Glutamatergic neuron (in vitro differentiated cells): ENCODE results near the gene ACVR1C. TPM values are rescaled to one million over a fixed set of nuclear protein-coding genes. Genes with fewer than 3 reads are reported as not detected.
A peak's percentile ranks its signal among the peaks of the same experiment; 100 is the strongest.

Experiments used
- DNase-seq: peaks from one replicate; pipeline ENCODE4 v3.0.0; 2022
- H3K27ac Mint-ChIP-seq: one replicate; pipeline ENCODE4 v1.8.0; 2020; ENCODE audit warnings: mild to moderate bottlenecking, mixed read lengths, inconsistent platforms; ENCODE audit not compliant: unreplicated experiment
- H3K27me3 Mint-ChIP-seq: one replicate; pipeline ENCODE4 v1.8.0; 2020; ENCODE audit warnings: mild to moderate bottlenecking, moderate library complexity, mixed read lengths, inconsistent platforms; ENCODE audit not compliant: unreplicated experiment
- H3K36me3 Mint-ChIP-seq: one replicate; pipeline ENCODE4 v1.8.0; 2020; ENCODE audit warnings: mild to moderate bottlenecking, mixed read lengths, inconsistent platforms; ENCODE audit not compliant: unreplicated experiment
- H3K4me1 Mint-ChIP-seq: one replicate; pipeline ENCODE4 v1.8.0; 2020; ENCODE audit warnings: mild to moderate bottlenecking, low read depth, mixed read lengths, inconsistent platforms; ENCODE audit not compliant: unreplicated experiment
- H3K4me3 Mint-ChIP-seq: one replicate; pipeline ENCODE4 v1.8.0; 2020; ENCODE audit warnings: mild to moderate bottlenecking, mixed read lengths, inconsistent platforms; ENCODE audit not compliant: unreplicated experiment
- H3K9me3 Mint-ChIP-seq: one replicate; pipeline ENCODE4 v1.8.0; 2020; ENCODE audit warnings: mild to moderate bottlenecking, moderate library complexity, mixed read lengths, inconsistent platforms; ENCODE audit not compliant: unreplicated experiment
- total RNA-seq: library from RNA; stranded (reverse); fragmentation: NEBNext Ultra II Directional; extraction: Animal tissue kit (Norgen Biotek cat#: 25700); gene quantifications from one replicate; pipeline ENCODE4 v1.2.1, GENCODE V29; 2021; ENCODE audit not compliant: unreplicated experiment
- TF ChIP-seq, protein P1 (sequence below): fragments of 200-600 bp; sonication (generic); IDR thresholded peaks from one replicate; pipeline ENCODE4 v1.5.0; 2021; ENCODE audit not compliant: partially characterized antibody, unreplicated experiment

Gene ACVR1C
- total RNA-seq, 1 donor from 2014 or later = 0.59 TPM

DNA sequence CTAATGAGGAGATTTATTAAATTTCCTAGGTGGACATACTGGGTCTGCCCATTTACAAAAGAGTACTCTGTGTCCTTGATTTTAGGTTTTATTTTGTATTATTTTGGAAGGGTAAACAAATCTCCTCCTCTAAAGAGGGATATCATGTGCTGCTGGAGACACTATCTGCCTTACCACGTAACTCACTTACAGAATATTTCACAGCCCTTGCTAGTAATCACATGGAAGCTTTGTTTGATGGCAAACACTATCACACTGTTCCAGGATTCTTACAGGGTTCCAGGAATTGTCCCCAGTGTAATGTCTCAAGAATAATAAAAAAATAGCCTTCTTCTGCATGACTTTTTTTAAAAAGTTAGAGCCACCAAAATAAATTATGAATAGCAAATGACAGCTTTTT is 29.2 kb upstream of the ACVR1C start:
- H3K4me3 Mint-ChIP-seq = no peak overlapping the region
- no peak overlapping the region for H3K27ac Mint-ChIP-seq
- TF ChIP-seq, protein P1, sequence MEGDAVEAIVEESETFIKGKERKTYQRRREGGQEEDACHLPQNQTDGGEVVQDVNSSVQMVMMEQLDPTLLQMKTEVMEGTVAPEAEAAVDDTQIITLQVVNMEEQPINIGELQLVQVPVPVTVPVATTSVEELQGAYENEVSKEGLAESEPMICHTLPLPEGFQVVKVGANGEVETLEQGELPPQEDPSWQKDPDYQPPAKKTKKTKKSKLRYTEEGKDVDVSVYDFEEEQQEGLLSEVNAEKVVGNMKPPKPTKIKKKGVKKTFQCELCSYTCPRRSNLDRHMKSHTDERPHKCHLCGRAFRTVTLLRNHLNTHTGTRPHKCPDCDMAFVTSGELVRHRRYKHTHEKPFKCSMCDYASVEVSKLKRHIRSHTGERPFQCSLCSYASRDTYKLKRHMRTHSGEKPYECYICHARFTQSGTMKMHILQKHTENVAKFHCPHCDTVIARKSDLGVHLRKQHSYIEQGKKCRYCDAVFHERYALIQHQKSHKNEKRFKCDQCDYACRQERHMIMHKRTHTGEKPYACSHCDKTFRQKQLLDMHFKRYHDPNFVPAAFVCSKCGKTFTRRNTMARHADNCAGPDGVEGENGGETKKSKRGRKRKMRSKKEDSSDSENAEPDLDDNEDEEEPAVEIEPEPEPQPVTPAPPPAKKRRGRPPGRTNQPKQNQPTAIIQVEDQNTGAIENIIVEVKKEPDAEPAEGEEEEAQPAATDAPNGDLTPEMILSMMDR = no peak
- no peaks in the 10 kb centered on the region for H3K9me3 Mint-ChIP-seq
- no peaks in the 10 kb centered on the region for H3K36me3 Mint-ChIP-seq
- H3K27me3 Mint-ChIP-seq = no peaks in the 10 kb centered on the region
- no peaks in the 10 kb centered on the region for H3K4me1 Mint-ChIP-seq
- no peak for DNase-seq

DNA sequence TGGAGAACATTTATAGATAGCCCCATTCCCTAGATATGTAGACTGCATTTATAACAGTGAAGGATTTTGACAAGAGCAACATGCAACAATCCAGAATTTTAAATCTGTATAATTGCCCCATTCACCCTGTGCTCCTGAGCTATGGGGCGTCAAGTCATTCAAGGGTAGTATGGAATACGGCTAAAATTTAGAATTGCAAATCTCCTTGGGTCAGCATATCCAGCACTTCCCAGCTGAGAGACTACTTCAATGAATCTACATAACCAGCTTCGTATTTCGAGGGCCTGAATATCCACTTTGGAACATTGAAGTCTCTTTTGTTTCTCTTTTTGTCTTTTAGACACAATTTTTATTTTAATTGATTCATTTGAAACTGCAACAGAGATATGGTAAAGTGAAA is 28.4 kb upstream of the ACVR1C start:
- no peaks in the 10 kb centered on the region for H3K9me3 Mint-ChIP-seq
- no peak overlapping the region for H3K4me3 Mint-ChIP-seq
- no peaks in the 10 kb centered on the region for H3K27me3 Mint-ChIP-seq
- H3K4me1 Mint-ChIP-seq = no peaks in the 10 kb centered on the region
- no peak overlapping the region for H3K27ac Mint-ChIP-seq
- DNase-seq = no peak
- TF ChIP-seq, protein P1 = no peak
- no peaks in the 10 kb centered on the region for H3K36me3 Mint-ChIP-seq

GRCh38 chr2:157644776-157645175 is 16.1 kb upstream of the ACVR1C start:
- Mint-ChIP-seq H3K4me1 (no peaks in the 10 kb centered on the region), H3K27ac (no peak overlapping the region), H3K4me3 (no peak overlapping the region), H3K9me3 (no peaks in the 10 kb centered on the region), H3K36me3 (no peaks in the 10 kb centered on the region), H3K27me3 (no peaks in the 10 kb centered on the region)
- no peak for DNase-seq
- TF ChIP-seq, protein P1 = no peak

DNA sequence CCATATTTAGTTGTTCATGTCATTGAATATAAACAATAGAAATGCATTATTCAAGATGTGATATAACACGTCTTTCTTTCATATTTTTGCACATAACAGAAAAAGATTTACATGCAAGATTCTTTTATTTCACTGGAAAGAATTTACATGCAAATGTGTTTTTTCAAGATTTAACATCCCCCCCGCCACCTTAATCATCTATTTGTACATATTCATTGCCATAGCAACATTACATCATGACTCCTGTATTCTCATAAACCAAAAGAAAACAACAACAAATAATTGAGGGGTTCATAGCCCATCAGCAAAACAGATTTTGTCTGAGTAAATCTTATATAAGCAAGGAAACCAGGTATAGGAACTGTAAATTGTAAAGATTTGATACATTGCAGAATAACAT is 3.2 kb upstream of the ACVR1C start:
- TF ChIP-seq, protein P1 = no peak
- DNase-seq = no peak
- peaks cover 2% of the 10 kb centered on the region for H3K4me1 Mint-ChIP-seq

DNA sequence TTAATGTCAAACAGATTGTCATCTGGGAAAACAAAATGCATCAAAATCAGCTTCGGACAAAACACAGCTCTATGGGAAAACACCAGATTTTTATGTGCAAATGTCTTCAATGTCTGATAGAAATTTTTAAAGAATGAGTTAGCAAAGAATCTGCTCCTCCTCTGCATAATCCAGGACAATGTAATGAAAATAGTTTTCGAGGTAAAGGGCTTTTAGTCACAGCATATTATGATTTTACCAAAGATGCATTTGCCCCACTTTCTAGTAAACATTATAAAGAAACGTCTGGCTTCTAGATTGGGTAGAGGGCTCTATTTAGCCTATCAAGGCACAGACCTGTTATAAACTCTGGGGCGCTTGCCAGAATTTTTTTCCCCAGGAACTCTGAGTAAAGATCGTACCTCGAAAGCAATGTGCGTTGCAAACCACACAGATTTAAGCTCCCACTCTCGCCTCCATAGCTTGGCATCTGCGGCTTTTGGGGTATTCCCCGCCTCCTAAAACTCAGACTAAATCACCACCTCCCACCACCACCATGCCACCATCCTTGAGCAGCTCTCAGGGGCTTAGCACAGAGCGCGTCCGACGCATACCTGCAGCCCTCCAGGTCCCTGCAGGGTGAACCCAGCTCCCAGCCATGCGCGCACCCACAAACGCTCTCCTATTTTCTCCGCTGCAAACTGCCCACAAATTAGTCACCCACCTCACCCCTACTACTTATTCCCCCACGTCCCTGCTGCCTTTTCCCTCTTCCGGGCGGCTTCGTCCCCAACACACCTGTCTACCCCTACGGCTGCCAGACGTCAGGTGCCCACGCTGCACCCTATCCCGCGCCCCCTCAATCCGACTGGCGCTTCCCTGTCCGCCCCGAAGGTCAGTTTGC is 829 bp downstream of the ACVR1C start:
- no peak overlapping the region for H3K27ac Mint-ChIP-seq
- no peak for DNase-seq
- H3K9me3 Mint-ChIP-seq = peaks cover 1% of the 10 kb centered on the region
- TF ChIP-seq, protein P1 = no peak
- peaks cover 15% of the 10 kb centered on the region for H3K27me3 Mint-ChIP-seq
- H3K4me1 Mint-ChIP-seq = peaks cover 2% of the 10 kb centered on the region
- H3K36me3 Mint-ChIP-seq = peaks cover 3% of the 10 kb centered on the region
- peak overlapping the region; percentile 85 for H3K4me3 Mint-ChIP-seq

More for the DNA sequence above, 3.2 kb upstream of the ACVR1C start:
- Mint-ChIP-seq H3K27ac (no peak overlapping the region), H3K4me3 (no peak overlapping the region), H3K27me3 (peaks cover 11% of the 10 kb centered on the region), H3K9me3 (no peaks in the 10 kb centered on the region), H3K36me3 (no peaks in the 10 kb centered on the region)
